Measurements from ENCODE around the gene PPP3R1. TPM values are rescaled to one million over a fixed set of nuclear protein-coding genes. Genes with fewer than 3 reads are reported as not detected.

The PPP3R1 gene
- total and polyA plus RNA-seq, 9 of the 15 experiments (the other 6 are each of a cell fraction or from before 2014, with no cell fraction given): 3.7 to 70.0 (median 24.8) TPM

DNA sequence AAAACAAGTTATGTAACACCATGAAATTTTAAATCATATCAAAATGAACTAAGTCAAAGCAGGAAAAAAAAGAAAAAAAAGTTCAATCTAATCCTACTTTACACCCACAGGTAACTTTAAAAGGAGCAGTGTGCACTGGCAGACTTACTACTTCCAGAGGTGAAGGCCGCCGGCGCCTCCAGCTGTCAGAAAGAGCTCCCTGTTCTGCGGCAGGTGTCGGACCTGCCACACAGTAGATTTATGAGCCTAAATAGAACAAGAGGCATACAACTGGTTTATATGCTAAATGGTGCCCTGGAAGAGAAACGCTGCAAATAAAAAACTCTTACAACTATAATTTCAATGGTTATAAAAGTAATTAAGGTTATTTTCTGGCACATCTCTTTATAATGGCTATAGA lies 117.8 kb downstream of the PPP3R1 start (continued):
- TF ChIP-seq CREB3L1 (IDR thresholded peaks at IDR 0.05; ENCODE audit: borderline replicate concordance, low read depth) (no peak), ELK3 (CRISPR knock-in tag; IDR thresholded peaks at IDR 0.05) (no peak), THRAP3 (IDR thresholded peaks at IDR 0.05; ENCODE audit: borderline replicate concordance) (no peak), RBM17 (IDR thresholded peaks at IDR 0.05; ENCODE audit: borderline replicate concordance, low read depth, low read length) (no peak), FUS (optimal IDR thresholded peaks at IDR 0.05; ENCODE audit: low read depth, low read length) (no peak), PCBP2 (IDR thresholded peaks at IDR 0.05; ENCODE audit: low read depth, low read length, poor library complexity, severe bottlenecking) (no peak), ZNF24 (IDR thresholded peaks at IDR 0.05) (no peak), STAT5A (IDR thresholded peaks at IDR 0.05; ENCODE audit: borderline replicate concordance, low read length) (no peak), AFF1 (IDR thresholded peaks at IDR 0.05; ENCODE audit: low read depth in 1 of 2, partially characterized antibody in 2 of 2) (no peak), POLR3A (IDR thresholded peaks at IDR 0.05; ENCODE audit: borderline replicate concordance, extremely low read depth, insufficient read depth, insufficient read length) (no peak), MTA2 (IDR thresholded peaks at IDR 0.05; ENCODE audit: low read depth) (no peak), SP2 (IDR thresholded peaks at IDR 0.05; ENCODE audit: extremely low read depth, low read depth, low read length, poor library complexity, severe bottlenecking) (no peak), MED1 (CRISPR knock-in tag; IDR thresholded peaks at IDR 0.05; ENCODE audit: borderline replicate concordance) (no peak), BRD4 (IDR thresholded peaks at IDR 0.05) (no peak), SMARCA4 (IDR thresholded peaks at IDR 0.05) (no peak), ZBTB33 (CRISPR knock-in tag; IDR thresholded peaks at IDR 0.05) (no peak), MEIS2 (IDR thresholded peaks at IDR 0.05; ENCODE audit: partially characterized antibody) (peak; percentile 93), HMGN3 (IDR thresholded peaks at IDR 0.05; ENCODE audit: borderline replicate concordance, extremely low read depth, insufficient read length, low read depth, low read length) (no peak), NR4A1 (CRISPR knock-in tag; IDR thresholded peaks at IDR 0.05) (no peak), NR4A1 (tag; IDR thresholded peaks at IDR 0.05) (no peak), ILF3 (IDR thresholded peaks at IDR 0.05; ENCODE audit: borderline replicate concordance) (no peak)

All from K562 (cell line).